Lung (tissue), 12 donors: ENCODE measurements around the gene LPCAT2. TPM values are rescaled to one million over a fixed set of nuclear protein-coding genes. Genes with fewer than 3 reads are reported as not detected.

Source experiments
- ATAC-seq: fragments of 200-7000 bp; cut with Tn5 transposase; one replicate; pipeline ENCODE4 v1.9.1; 2020; ENCODE audit warnings: moderate number of reproducible peaks; ENCODE audit not compliant: insufficient read depth, low FRiP score
- DNase-seq, 3 donors: peaks; one replicate each; pipeline ENCODE4 v3.0.0-alpha.2; 2013 to 2017
- H3K27ac ChIP-seq, 2 donors: one replicate each; pipeline ENCODE4 v1.5.1; 2013; ENCODE audit warnings: mild to moderate bottlenecking in 2 of 2, moderate library complexity in 2 of 2, control low read depth in 1 of 2, inconsistent platforms in 1 of 2, low read depth in 1 of 2, low read length in 1 of 2
- H3K27me3 ChIP-seq, 3 donors: one replicate each; pipeline ENCODE4 v1.5.1; 2013; ENCODE audit warnings: low read length in 2 of 3; ENCODE audit not compliant: control insufficient read depth in 3 of 3, insufficient read depth in 3 of 3
- H3K36me3 ChIP-seq, 4 donors: one replicate each; pipeline ENCODE4 v1.5.1; 2013; ENCODE audit warnings: low read length in 4 of 4, mild to moderate bottlenecking in 1 of 4, moderate library complexity in 1 of 4; ENCODE audit not compliant: control insufficient read depth in 4 of 4, insufficient read depth in 4 of 4
- H3K4me1 ChIP-seq, 5 donors: one replicate each; pipeline ENCODE4 v1.5.1; 2013; ENCODE audit warnings: low read length in 5 of 5, mild to moderate bottlenecking in 2 of 5, moderate library complexity in 1 of 5; ENCODE audit not compliant: control insufficient read depth in 5 of 5, insufficient read depth in 5 of 5
- H3K4me3 ChIP-seq: one replicate; pipeline ENCODE4 v1.5.1; 2013; ENCODE audit warnings: mild to moderate bottlenecking, control low read depth, moderate library complexity
- H3K9ac ChIP-seq, 2 donors: one replicate each; pipeline ENCODE4 v1.5.1; 2013; ENCODE audit warnings: low read length in 2 of 2, control low read depth in 1 of 2; ENCODE audit not compliant: insufficient read depth in 1 of 2
- H3K9me3 ChIP-seq, 4 donors: one replicate each; pipeline ENCODE4 v1.5.1; 2013; ENCODE audit warnings: low read length in 3 of 4, mild to moderate bottlenecking in 1 of 4, moderate library complexity in 1 of 4; ENCODE audit not compliant: control insufficient read depth in 4 of 4, insufficient read depth in 3 of 4
- WGBS, 2 donors: extraction: QIAGEN DNeasy Blood & Tissue Kit; methylation state at CpG; one replicate each; pipeline ENCODE4 v1.1.7; 2013; 5-methylcytosine and 5-hydroxymethylcytosine counted together
- polyA plus RNA-seq, 2 donors: library from polyadenylated mRNA; stranded (reverse); fragments of 200-250 nt; gene quantifications; one replicate each; pipeline ENCODE4 v1.2.1, GENCODE V29; 2013
- total RNA-seq, 2 donors: library from RNA; depleted of rRNA in 1 of 2; stranded (reverse); fragments of >200 nt in 1 of 2; gene quantifications; one replicate each; pipeline ENCODE4 v1.2.1, GENCODE V29; 2014 to 2021
- TF ChIP-seq, protein P1 (sequence below): IDR thresholded peaks from 2 replicates; pipeline ENCODE4 v1.5.1; 2012; ENCODE audit warnings: mild to moderate bottlenecking; ENCODE audit errors: control extremely low read depth, extremely low read depth
- donor health status: control.
- donor health status: control.
- donor health status: Bipolar disorder and iron deficiency.
- donor health status: healthy.
- donor health status: DM: yes; HTN: yes; CAD: no.

Gene LPCAT2
- total and polyA plus RNA-seq, 4 donors, result 9.5 to 25.3 (median 19.4) TPM

DNA sequence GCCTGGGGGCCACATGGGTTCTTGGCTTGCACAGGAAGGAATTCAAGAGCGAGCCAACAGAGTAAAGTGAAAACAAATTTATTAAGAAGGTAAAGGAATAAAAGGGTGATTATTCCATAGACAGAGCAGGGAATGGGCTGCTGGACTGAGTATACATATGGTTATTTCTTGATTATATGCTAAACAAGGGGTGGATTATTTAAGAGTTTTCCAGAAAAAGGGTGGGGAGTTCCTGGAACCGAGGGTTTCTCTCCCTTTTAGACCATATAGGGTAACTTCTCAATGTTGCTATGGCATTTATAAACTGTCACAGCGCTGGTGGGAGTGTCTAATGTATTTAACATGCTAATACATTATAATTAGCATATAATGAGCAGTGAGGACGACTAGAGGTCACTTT lies 27.8 kb upstream of the LPCAT2 start:
- Histone ChIP-seq H3K36me3 (peaks cover 0 to 51% (median 23%) of the 10 kb centered on the region in 4 donors), H3K27ac (no peak overlapping the region), H3K4me3 (no peak overlapping the region), H3K27me3 (peaks cover 0 to 7% (median 0%) of the 10 kb centered on the region in 3 donors), H3K9ac (peak overlapping the region in 1 of 2 donors; percentile 68), H3K9me3 (peaks cover 0 to under 1% (median 0%) of the 10 kb centered on the region in 4 donors), H3K4me1 (peaks cover 0 to 33% (median 9%) of the 10 kb centered on the region in 5 donors)
- peak in 1 of 3 donors; percentile 30 for DNase-seq
- whole genome bisulfite sequencing, 2 donors, result 71 to 74% methylated on average over 4 of the region's 4 CpGs
- TF ChIP-seq, protein P1, sequence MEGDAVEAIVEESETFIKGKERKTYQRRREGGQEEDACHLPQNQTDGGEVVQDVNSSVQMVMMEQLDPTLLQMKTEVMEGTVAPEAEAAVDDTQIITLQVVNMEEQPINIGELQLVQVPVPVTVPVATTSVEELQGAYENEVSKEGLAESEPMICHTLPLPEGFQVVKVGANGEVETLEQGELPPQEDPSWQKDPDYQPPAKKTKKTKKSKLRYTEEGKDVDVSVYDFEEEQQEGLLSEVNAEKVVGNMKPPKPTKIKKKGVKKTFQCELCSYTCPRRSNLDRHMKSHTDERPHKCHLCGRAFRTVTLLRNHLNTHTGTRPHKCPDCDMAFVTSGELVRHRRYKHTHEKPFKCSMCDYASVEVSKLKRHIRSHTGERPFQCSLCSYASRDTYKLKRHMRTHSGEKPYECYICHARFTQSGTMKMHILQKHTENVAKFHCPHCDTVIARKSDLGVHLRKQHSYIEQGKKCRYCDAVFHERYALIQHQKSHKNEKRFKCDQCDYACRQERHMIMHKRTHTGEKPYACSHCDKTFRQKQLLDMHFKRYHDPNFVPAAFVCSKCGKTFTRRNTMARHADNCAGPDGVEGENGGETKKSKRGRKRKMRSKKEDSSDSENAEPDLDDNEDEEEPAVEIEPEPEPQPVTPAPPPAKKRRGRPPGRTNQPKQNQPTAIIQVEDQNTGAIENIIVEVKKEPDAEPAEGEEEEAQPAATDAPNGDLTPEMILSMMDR, result no peak
- no peak for ATAC-seq

DNA sequence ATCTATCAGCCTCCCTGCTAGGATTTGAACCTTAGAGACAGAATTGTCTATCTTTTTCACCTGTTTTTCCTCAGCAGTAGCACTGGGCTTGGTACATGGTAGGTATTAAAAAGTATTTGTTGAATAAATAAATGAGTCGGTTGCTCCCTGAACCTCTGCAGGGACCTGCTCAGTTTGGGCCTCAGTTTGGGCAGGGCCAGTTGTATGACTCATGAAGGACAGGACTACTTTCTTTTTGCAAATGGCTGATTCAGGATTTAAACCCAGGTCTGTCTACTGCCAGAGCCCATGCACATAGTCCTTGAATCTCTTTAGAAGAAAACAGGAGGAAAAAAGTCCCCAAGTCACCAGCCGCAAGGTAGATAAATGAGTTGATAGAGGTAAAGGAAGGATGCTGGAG lies 26.8 kb upstream of the LPCAT2 start:
- Histone ChIP-seq H3K4me3 (no peak overlapping the region), H3K27me3 (peaks cover 0 to 7% (median 0%) of the 10 kb centered on the region in 3 donors), H3K9ac (peak overlapping the region in 1 of 2 donors; percentile 13), H3K4me1 (peaks cover 0 to 33% (median 4%) of the 10 kb centered on the region in 5 donors), H3K9me3 (peaks cover 0 to 2% (median 0%) of the 10 kb centered on the region in 4 donors), H3K27ac (no peak overlapping the region), H3K36me3 (peaks cover 0 to 61% (median 27%) of the 10 kb centered on the region in 4 donors)
- ATAC-seq (no peak), DNase-seq (no peak)
- TF ChIP-seq, protein P1, result no peak
- 83 to 88% methylated on average over 2 of the region's 2 CpGs for WGBS, 2 donors

DNA sequence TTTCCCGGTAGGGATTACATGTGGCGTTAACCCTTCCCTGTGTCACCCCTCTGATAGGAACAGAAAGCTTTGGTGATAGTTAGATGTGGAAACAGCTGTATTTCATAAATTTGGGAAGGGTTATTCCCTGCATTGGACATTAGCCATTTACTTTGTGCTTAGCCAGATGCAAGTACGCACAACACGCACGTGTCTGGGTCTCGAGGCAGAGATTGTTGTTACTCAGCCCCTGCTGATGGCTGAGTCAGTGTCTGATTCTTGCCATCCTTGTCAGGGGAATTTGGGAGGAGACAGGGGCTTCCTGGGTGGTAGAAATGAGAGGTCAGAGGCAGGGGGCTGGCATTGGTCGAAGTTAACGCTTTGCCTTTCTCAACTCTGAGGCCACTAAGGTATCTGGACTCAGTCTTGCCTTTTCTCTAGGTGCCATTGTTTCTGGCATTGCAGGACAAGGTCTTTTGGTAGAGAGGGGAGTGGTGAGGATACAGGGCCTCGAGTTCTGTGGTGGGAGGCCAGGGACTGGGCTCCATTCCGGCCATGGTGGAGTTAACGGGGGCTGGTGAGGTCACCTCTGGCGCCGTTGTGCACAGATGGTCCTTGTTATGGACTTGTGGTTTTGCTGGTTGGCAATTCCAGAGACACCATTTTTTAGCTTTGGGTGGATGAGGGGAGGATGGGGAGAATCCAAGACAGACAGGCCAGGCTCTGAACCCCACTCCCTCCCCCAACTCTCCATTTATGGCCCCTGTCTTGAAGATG lies 21.6 kb upstream of the LPCAT2 start:
- peaks cover 0 to 15% (median 0%) of the 10 kb centered on the region in 5 donors for H3K4me1 ChIP-seq
- TF ChIP-seq, protein P1, result no peak
- H3K9ac ChIP-seq, result no peak overlapping the region
- no peak overlapping the region for H3K4me3 ChIP-seq
- peaks cover 0 to 2% (median 0%) of the 10 kb centered on the region in 4 donors for H3K9me3 ChIP-seq
- H3K27me3 ChIP-seq, result no peaks in the 10 kb centered on the region
- ATAC-seq (peak; percentile 69), DNase-seq (no peak)
- H3K36me3 ChIP-seq, result peaks cover 0 to 89% (median 44%) of the 10 kb centered on the region in 4 donors
- 82 to 88% methylated on average over 13 of the region's 13 CpGs for WGBS, 2 donors
- H3K27ac ChIP-seq, result peak overlapping the region in 1 of 2 donors; percentile 37
